ENCODE measurements around the gene PLEKHJ1. TPM values are rescaled to one million over a fixed set of nuclear protein-coding genes. Genes with fewer than 3 reads are reported as not detected.

PLEKHJ1 gene
- total RNA-seq, 1 donor from 2014 or later = 78.3 TPM

DNA sequence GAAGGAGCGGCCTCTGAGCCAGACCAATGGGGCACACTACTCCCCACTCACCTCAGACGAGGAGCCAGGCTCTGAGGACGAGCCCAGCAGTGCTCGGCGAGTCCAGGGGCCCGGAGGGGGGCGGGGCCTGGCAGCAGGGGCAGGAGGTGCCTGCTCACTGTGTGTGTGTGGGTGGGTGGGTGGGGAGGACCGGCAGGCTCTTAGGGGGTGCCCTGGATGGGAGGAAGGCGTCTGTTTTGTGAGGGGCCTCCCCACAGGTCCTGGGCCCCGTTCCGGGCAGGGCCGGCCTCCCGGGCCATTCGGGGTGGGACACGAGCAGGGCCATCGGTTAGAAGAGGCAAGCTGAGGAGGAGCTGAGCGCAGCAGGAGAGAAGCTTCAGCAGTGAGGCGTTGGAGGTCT is 12.7 kb downstream of the PLEKHJ1 start:
- FAIRE-seq (no peak), DNase-seq (ENCODE audit: low read depth) (no peak)
- Histone ChIP-seq H3K79me2 (ENCODE audit: insufficient read depth, low read length) (no peaks in the 10 kb centered on the region), H2AFZ (ENCODE audit: low read depth, low read length) (no peak overlapping the region), H3K27me3 (ENCODE audit: insufficient read depth, low read length) (no peaks in the 10 kb centered on the region), H3K9me3 (ENCODE audit: insufficient read depth, low read depth, low read length) (no peaks in the 10 kb centered on the region), H3K4me2 (ENCODE audit: low read length) (no peak overlapping the region), H3K4me1 (ENCODE audit: insufficient read depth, low read length) (peaks cover 8% of the 10 kb centered on the region), H3K27ac (ENCODE audit: low read depth, low read length) (no peak overlapping the region), H3K9ac (ENCODE audit: low read length) (no peak overlapping the region), H3K36me3 (ENCODE audit: insufficient read depth, low read length) (peaks cover 6% of the 10 kb centered on the region), H3K4me3 (ENCODE audit: insufficient read depth, low read depth, low read length) (no peak overlapping the region), H4K20me1 (ENCODE audit: insufficient read depth, low read length) (peaks cover 22% of the 10 kb centered on the region)
- Mint-ChIP-seq H3K9me3 (ENCODE audit: unreplicated experiment) (no peaks in the 10 kb centered on the region), H3K4me1 (ENCODE audit: low read depth, unreplicated experiment) (no peaks in the 10 kb centered on the region), H3K27me3 (ENCODE audit: low read depth, unreplicated experiment) (no peaks in the 10 kb centered on the region), H3K36me3 (ENCODE audit: low read depth, unreplicated experiment) (peaks cover 8% of the 10 kb centered on the region), H3K4me3 (ENCODE audit: unreplicated experiment) (no peak overlapping the region), H3K27ac (ENCODE audit: unreplicated experiment) (no peak overlapping the region)
- TF ChIP-seq EZH2 (IDR thresholded peaks at IDR 0.05; ENCODE audit: insufficient read depth, low read length) (no peak), CTCF (IDR thresholded peaks at IDR 0.05; ENCODE audit: insufficient read depth, low read depth, low read length) (no peak)

GRCh38 chr19:2221918-2222317 is 14.2 kb downstream of the PLEKHJ1 start:
- H3K27me3 ChIP-seq (ENCODE audit: insufficient read depth, low read length) = no peaks in the 10 kb centered on the region
- H3K79me2 ChIP-seq (ENCODE audit: insufficient read depth, low read length) = peaks cover 3% of the 10 kb centered on the region
- peaks cover 8% of the 10 kb centered on the region for H3K4me1 ChIP-seq (ENCODE audit: insufficient read depth, low read length)
- no peak overlapping the region for H3K4me3 Mint-ChIP-seq (ENCODE audit: unreplicated experiment)
- TF ChIP-seq EZH2 (IDR thresholded peaks at IDR 0.05; ENCODE audit: insufficient read depth, low read length) (no peak), CTCF (IDR thresholded peaks at IDR 0.05; ENCODE audit: insufficient read depth, low read depth, low read length) (no peak)
- no peak for DNase-seq (ENCODE audit: low read depth)
- no peak for FAIRE-seq
- H3K4me1 Mint-ChIP-seq (ENCODE audit: low read depth, unreplicated experiment) = no peaks in the 10 kb centered on the region
- H3K36me3 ChIP-seq (ENCODE audit: insufficient read depth, low read length) = peaks cover 6% of the 10 kb centered on the region
- H3K9me3 ChIP-seq (ENCODE audit: insufficient read depth, low read depth, low read length) = no peaks in the 10 kb centered on the region
- H2AFZ ChIP-seq (ENCODE audit: low read depth, low read length) = no peak overlapping the region
- no peak overlapping the region for H3K4me3 ChIP-seq (ENCODE audit: insufficient read depth, low read depth, low read length)
- H3K27me3 Mint-ChIP-seq (ENCODE audit: low read depth, unreplicated experiment) = no peaks in the 10 kb centered on the region
- peaks cover 22% of the 10 kb centered on the region for H4K20me1 ChIP-seq (ENCODE audit: insufficient read depth, low read length)
- H3K9ac ChIP-seq (ENCODE audit: low read length) = peak overlapping the region; percentile 23
- no peak overlapping the region for H3K27ac Mint-ChIP-seq (ENCODE audit: unreplicated experiment)
- no peak overlapping the region for H3K27ac ChIP-seq (ENCODE audit: low read depth, low read length)
- H3K9me3 Mint-ChIP-seq (ENCODE audit: unreplicated experiment) = no peaks in the 10 kb centered on the region
- peaks cover 11% of the 10 kb centered on the region for H3K36me3 Mint-ChIP-seq (ENCODE audit: low read depth, unreplicated experiment)
- H3K4me2 ChIP-seq (ENCODE audit: low read length) = no peak overlapping the region

DNA sequence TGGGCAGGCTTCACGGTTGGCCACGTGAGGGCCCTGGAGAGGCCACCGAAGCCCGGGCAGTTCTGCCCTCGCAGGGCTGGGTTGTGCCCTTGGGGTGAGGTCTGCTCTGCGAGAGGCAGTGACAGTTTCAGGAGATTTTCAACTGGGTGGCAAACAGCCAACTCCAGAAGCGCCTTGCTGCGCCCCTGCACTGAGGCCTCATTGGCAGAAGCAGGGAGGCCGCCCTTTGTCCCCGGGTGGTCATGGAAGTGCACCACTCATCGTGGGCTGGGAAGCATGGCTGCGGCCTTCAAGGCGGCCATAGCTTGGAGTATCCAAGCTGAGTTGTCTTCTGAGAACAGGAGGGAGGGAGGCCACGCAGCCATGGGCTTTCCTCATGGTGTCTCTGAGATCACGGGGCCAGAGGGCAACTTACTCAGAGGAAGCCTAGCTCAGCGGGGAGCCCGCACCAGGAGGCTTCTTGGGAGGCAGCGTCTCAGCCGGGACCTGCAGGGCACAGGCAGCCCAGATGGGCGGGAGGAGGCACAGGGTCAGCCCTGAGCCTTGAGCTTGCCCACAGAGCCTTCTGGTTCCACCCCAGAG is 14.8 kb downstream of the PLEKHJ1 start:
- no peak overlapping the region for H3K27ac Mint-ChIP-seq (ENCODE audit: unreplicated experiment)
- no peak for DNase-seq (ENCODE audit: low read depth)
- peaks cover 22% of the 10 kb centered on the region for H4K20me1 ChIP-seq (ENCODE audit: insufficient read depth, low read length)
- H3K36me3 ChIP-seq (ENCODE audit: insufficient read depth, low read length) = peaks cover 6% of the 10 kb centered on the region
- H3K79me2 ChIP-seq (ENCODE audit: insufficient read depth, low read length) = peaks cover 3% of the 10 kb centered on the region
- FAIRE-seq = no peak
- H3K27me3 ChIP-seq (ENCODE audit: insufficient read depth, low read length) = no peaks in the 10 kb centered on the region
- H3K27ac ChIP-seq (ENCODE audit: low read depth, low read length) = peak overlapping the region; percentile 2
- TF ChIP-seq CTCF (IDR thresholded peaks at IDR 0.05; ENCODE audit: insufficient read depth, low read depth, low read length) (no peak), EZH2 (IDR thresholded peaks at IDR 0.05; ENCODE audit: insufficient read depth, low read length) (no peak)
- H2AFZ ChIP-seq (ENCODE audit: low read depth, low read length) = no peak overlapping the region
- no peaks in the 10 kb centered on the region for H3K4me1 Mint-ChIP-seq (ENCODE audit: low read depth, unreplicated experiment)
- peak overlapping the region; percentile 23 for H3K9ac ChIP-seq (ENCODE audit: low read length)
- no peaks in the 10 kb centered on the region for H3K9me3 Mint-ChIP-seq (ENCODE audit: unreplicated experiment)
- H3K4me1 ChIP-seq (ENCODE audit: insufficient read depth, low read length) = peaks cover 8% of the 10 kb centered on the region
- no peaks in the 10 kb centered on the region for H3K27me3 Mint-ChIP-seq (ENCODE audit: low read depth, unreplicated experiment)
- H3K4me2 ChIP-seq (ENCODE audit: low read length) = peak overlapping the region; percentile 7
- no peaks in the 10 kb centered on the region for H3K9me3 ChIP-seq (ENCODE audit: insufficient read depth, low read depth, low read length)
- H3K4me3 ChIP-seq (ENCODE audit: insufficient read depth, low read depth, low read length) = no peak overlapping the region
- peaks cover 11% of the 10 kb centered on the region for H3K36me3 Mint-ChIP-seq (ENCODE audit: low read depth, unreplicated experiment)
- no peak overlapping the region for H3K4me3 Mint-ChIP-seq (ENCODE audit: unreplicated experiment)

All from astrocyte (in vitro differentiated cells and primary cell).